A673 (cell line): ENCODE measurements around the gene NPY4R2. TPM values are rescaled to one million over a fixed set of nuclear protein-coding genes. Genes with fewer than 3 reads are reported as not detected.
"Not testable (repeated sequence)": the region's sequence is repeated elsewhere in the genome, so short reads cannot be mapped to it uniquely, and the experiment has no call there.

Experiments
- BruUV-seq: library from RNA; stranded (reverse); fragments of 400-500 nt; replicated peaks from 2 replicates; lab custom pipeline; 2021; lab: Mats Ljungman, UMichigan
- CTCF ChIA-PET: fragments of 300-600 bp; sonication (Branson Sonifier 250); formaldehyde crosslinking; loops from one replicate; lab custom pipeline; 2022; ENCODE audit warnings: antibody characterized with exemption; lab: Charles Lee
- POLR2A ChIA-PET: fragments of 300-600 bp; sonication (Branson Sonifier 250); formaldehyde crosslinking; loops from one replicate; lab custom pipeline; 2022; ENCODE audit warnings: antibody characterized with exemption; ENCODE audit not compliant: low non-redundant PET; lab: Charles Lee
- DNase-seq: peaks from one replicate; pipeline ENCODE4 v3.0.0-alpha.2; 2015; ENCODE audit warnings: low spot score
- H3K27ac ChIP-seq: fragments of 200-600 bp; sonication (generic); 2 replicates; pipeline ENCODE4 v1.5.1; 2016; ENCODE audit warnings: mixed run types, low read depth, mild to moderate bottlenecking, mixed read lengths, antibody characterized with exemption, low read length; ENCODE audit not compliant: poor library complexity, severe bottlenecking
- H3K27me3 ChIP-seq: fragments of 200-600 bp; sonication (generic); replicated peaks from 2 replicates; pipeline ENCODE4 v1.6.1; 2017; ENCODE audit warnings: mixed run types, low read depth, mild to moderate bottlenecking, mixed read lengths, antibody characterized with exemption, low read length; ENCODE audit not compliant: insufficient read depth, poor library complexity
- H3K36me3 ChIP-seq: fragments of 200-600 bp; sonication (generic); 2 replicates; pipeline ENCODE4 v1.6.1; 2016; ENCODE audit warnings: mixed run types, mild to moderate bottlenecking, mixed read lengths, antibody characterized with exemption, low read length; ENCODE audit not compliant: insufficient read depth, poor library complexity, severe bottlenecking
- H3K4me1 ChIP-seq: fragments of 200-600 bp; sonication (generic); 2 replicates; pipeline ENCODE4 v1.6.1; 2017; ENCODE audit warnings: mixed run types, mild to moderate bottlenecking, mixed read lengths, antibody characterized with exemption, low read length; ENCODE audit not compliant: insufficient read depth, poor library complexity, severe bottlenecking
- H3K4me3 ChIP-seq: fragments of 200-600 bp; sonication (generic); 2 replicates; pipeline ENCODE4 v1.5.1; 2016; ENCODE audit warnings: low read depth, mixed run types, mild to moderate bottlenecking, mixed read lengths, low read length; ENCODE audit not compliant: poor library complexity, severe bottlenecking
- H3K9me3 ChIP-seq: fragments of 200-600 bp; sonication (generic); 2 replicates; pipeline ENCODE4 v1.6.1; 2016; ENCODE audit warnings: mixed run types, low read depth, mild to moderate bottlenecking, mixed read lengths, antibody characterized with exemption, low read length; ENCODE audit not compliant: poor library complexity, severe bottlenecking
- intact Hi-C: fragments of 100-400 bp; cut with micrococcal nuclease; formaldehyde crosslinking; loops from one replicate; pipeline ENCODE4 v1.10.0; 2022; ENCODE audit not compliant: unreplicated experiment
- total RNA-seq: library from RNA; stranded (reverse); gene quantifications from 2 replicates; pipeline ENCODE4 v1.2.3, GENCODE V29; 2021

Gene NPY4R2
- total RNA-seq, 1 experiment from 2014 or later = not detected

GRCh38 chr10:47957158-47957557 lies 38.7 kb downstream of the NPY4R2 start:
- DNase-seq, H3K9me3 ChIP-seq, POLR2A ChIA-PET, H3K36me3 ChIP-seq, CTCF ChIA-PET, H3K27ac ChIP-seq, H3K4me1 ChIP-seq, H3K27me3 ChIP-seq, intact Hi-C loops, BruUV-seq, H3K4me3 ChIP-seq: not testable (repeated sequence)

- H3K27me3 ChIP-seq, H3K27ac ChIP-seq, H3K4me1 ChIP-seq, H3K9me3 ChIP-seq, CTCF ChIA-PET, H3K4me3 ChIP-seq, DNase-seq, BruUV-seq, intact Hi-C loops, H3K36me3 ChIP-seq, POLR2A ChIA-PET: not testable (repeated sequence)
Observed at GRCh38 chr10:47959677-47960076, 41.2 kb downstream of the NPY4R2 start.

GRCh38 chr10:47960699-47961098 lies 42.2 kb downstream of the NPY4R2 start:
- POLR2A ChIA-PET, H3K27ac ChIP-seq, H3K9me3 ChIP-seq, H3K4me1 ChIP-seq, H3K36me3 ChIP-seq, H3K27me3 ChIP-seq, BruUV-seq, DNase-seq, CTCF ChIA-PET, H3K4me3 ChIP-seq, intact Hi-C loops: not testable (repeated sequence)

GRCh38 chr10:47962785-47963184 lies 44.3 kb downstream of the NPY4R2 start:
- BruUV-seq, POLR2A ChIA-PET, H3K4me3 ChIP-seq, H3K27ac ChIP-seq, CTCF ChIA-PET, H3K9me3 ChIP-seq, DNase-seq, H3K27me3 ChIP-seq, H3K4me1 ChIP-seq, intact Hi-C loops, H3K36me3 ChIP-seq: not testable (repeated sequence)

- H3K4me1 ChIP-seq, DNase-seq, H3K27me3 ChIP-seq, H3K36me3 ChIP-seq, CTCF ChIA-PET, H3K9me3 ChIP-seq, BruUV-seq, intact Hi-C loops, H3K27ac ChIP-seq, POLR2A ChIA-PET, H3K4me3 ChIP-seq: not testable (repeated sequence)
Observed at GRCh38 chr10:47964280-47965063, 46.0 kb downstream of the NPY4R2 start.

GRCh38 chr10:47968988-47969387 lies 50.5 kb downstream of the NPY4R2 start:
- H3K27ac ChIP-seq, H3K36me3 ChIP-seq, H3K9me3 ChIP-seq, H3K27me3 ChIP-seq, H3K4me1 ChIP-seq, DNase-seq, CTCF ChIA-PET, POLR2A ChIA-PET, BruUV-seq, H3K4me3 ChIP-seq, intact Hi-C loops: not testable (repeated sequence)

GRCh38 chr10:47970047-47970446 lies 51.6 kb downstream of the NPY4R2 start:
- H3K4me1 ChIP-seq, H3K36me3 ChIP-seq, BruUV-seq, H3K27ac ChIP-seq, CTCF ChIA-PET, H3K9me3 ChIP-seq, intact Hi-C loops, H3K4me3 ChIP-seq, H3K27me3 ChIP-seq, POLR2A ChIA-PET, DNase-seq: not testable (repeated sequence)
